Measurements from ENCODE around the gene AFF1.

The AFF1 gene

GRCh38 chr4:87087015-87087414 is 152.2 kb downstream of the AFF1 start:
- DNase-seq, result no peak

GRCh38 chr4:87087420-87087819 is 152.6 kb downstream of the AFF1 start:
- DNase-seq, result no peak

- DNase-seq, result no peak
Measured at GRCh38 chr4:87088186-87088585, 153.4 kb downstream of the AFF1 start.

GRCh38 chr4:87089368-87089767 is 154.6 kb downstream of the AFF1 start:
- no peak for DNase-seq

- DNase-seq, result no peak
Measured at GRCh38 chr4:87090305-87090704, 155.5 kb downstream of the AFF1 start.

GRCh38 chr4:87092389-87093141 is 157.8 kb downstream of the AFF1 start:
- peak; percentile 22 for DNase-seq

GRCh38 chr4:87093443-87094123 is 158.8 kb downstream of the AFF1 start:
- no peak for DNase-seq

GRCh38 chr4:87097075-87097474 is 162.3 kb downstream of the AFF1 start:
- DNase-seq, result no peak

- DNase-seq, result no peak
Measured at GRCh38 chr4:87100168-87100567, 165.4 kb downstream of the AFF1 start.

GRCh38 chr4:87101543-87102199 is 166.9 kb downstream of the AFF1 start:
- no peak for DNase-seq

GRCh38 chr4:87103086-87103485 is 168.3 kb downstream of the AFF1 start:
- no peak for DNase-seq

GRCh38 chr4:87103691-87104187 is 168.9 kb downstream of the AFF1 start:
- DNase-seq, result no peak

- DNase-seq, result no peak
Measured at GRCh38 chr4:87105101-87105845, 170.5 kb downstream of the AFF1 start.

- DNase-seq, result no peak
Measured at GRCh38 chr4:87108142-87108546, 173.3 kb downstream of the AFF1 start.

- DNase-seq, result no peak
Measured at GRCh38 chr4:87109121-87109520, 174.3 kb downstream of the AFF1 start.

- no peak for DNase-seq
Measured at GRCh38 chr4:87109945-87110344, 175.1 kb downstream of the AFF1 start.

- DNase-seq, result no peak
Measured at GRCh38 chr4:87112063-87112462, 177.3 kb downstream of the AFF1 start.

GRCh38 chr4:87114245-87115062 is 179.6 kb downstream of the AFF1 start:
- no peak for DNase-seq

GRCh38 chr4:87116231-87116630 is 181.4 kb downstream of the AFF1 start:
- no peak for DNase-seq

- DNase-seq, result no peak
Measured at GRCh38 chr4:87117051-87117731, 182.4 kb downstream of the AFF1 start.

GRCh38 chr4:87117732-87118075 is 182.9 kb downstream of the AFF1 start:
- DNase-seq, result no peak

- DNase-seq, result no peak
Measured at GRCh38 chr4:87118421-87118820, 183.6 kb downstream of the AFF1 start.
